ENCODE data around the gene CYP3A7. TPM values are rescaled to one million over a fixed set of nuclear protein-coding genes. Genes with fewer than 3 reads are reported as not detected.
"Not testable (repeated sequence)": the region's sequence is repeated elsewhere in the genome, so short reads cannot be mapped to it uniquely, and the experiment has no call there.

Gene CYP3A7
- total RNA-seq, 1 donor from 2014 or later = not detected

DNA sequence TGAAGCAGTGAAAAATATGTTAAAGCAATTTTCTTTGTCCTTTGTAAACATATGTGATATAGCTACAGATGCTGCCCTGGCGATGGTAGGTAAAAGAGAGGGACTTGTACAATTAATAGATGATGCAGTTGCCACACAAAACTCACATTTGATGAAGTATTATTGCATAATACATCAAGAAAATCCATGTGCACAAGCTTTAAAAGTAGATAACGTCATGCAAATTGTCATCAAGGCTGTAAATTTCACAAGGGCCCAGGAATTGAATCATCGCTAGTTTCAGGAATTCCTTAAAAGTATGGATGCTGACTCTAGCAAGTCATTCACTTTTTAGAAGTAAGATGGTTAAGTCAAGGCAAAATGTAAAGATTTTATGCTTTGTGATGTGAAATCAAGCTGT is 65.2 kb downstream of the CYP3A7 start:
- no peak for DNase-seq (ENCODE audit: low read depth)

DNA sequence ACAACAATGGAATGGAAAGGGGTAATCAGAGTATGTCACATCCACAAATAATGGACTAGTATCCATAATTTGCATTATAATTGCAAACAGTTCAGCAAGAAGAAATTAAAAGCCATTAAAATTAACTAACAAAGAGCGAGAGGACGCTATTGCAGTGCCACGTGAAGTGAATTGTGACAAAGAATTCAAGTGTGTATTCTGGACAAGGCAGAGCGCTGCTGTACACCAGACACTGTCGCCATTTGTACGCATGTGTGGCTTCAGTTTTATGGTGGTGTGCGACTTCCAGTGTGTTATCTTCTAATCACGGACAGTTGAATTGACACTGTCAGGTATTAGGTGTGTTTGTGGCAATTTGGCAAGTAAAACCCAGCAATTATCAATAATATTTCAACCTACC is 66.5 kb downstream of the CYP3A7 start:
- DNase-seq (ENCODE audit: low read depth) = no peak

DNA sequence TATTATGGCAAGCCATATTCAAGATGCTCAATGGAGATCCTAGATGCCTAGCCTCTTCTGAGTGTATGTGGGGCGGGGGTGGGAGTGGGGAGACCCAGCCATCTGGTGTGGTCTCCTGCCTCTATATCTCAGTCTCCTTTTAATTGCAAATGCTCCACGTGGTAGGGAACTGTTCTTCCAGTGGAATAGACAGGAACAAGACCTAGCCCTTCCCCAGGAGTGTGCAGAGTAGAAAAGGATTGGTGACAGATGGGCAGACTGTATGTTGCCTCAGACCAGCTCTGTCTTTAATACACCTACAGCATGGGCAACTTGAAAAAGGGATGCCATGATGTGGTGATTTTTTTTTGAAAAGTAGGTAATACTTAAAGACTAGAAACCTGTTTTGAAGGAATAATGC is 67.8 kb downstream of the CYP3A7 start:
- DNase-seq (ENCODE audit: low read depth) = no peak

DNA sequence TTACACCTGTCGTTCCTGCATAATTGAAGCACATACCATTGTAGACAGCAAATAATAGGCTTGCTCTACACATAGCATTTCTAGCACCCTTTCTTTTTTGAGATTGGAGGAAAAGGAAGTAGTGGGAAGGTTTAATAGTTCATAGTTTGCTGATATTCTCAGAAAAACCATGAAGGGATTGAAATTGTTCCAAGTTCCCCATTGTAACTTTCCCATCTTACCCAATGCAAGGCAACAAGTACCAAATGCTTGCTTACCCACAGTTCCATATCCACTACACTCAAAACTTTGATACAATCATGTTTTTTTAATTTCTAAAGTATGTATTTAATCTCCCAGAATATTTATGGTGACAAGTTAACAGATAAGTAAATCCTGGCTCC is 69.0 kb downstream of the CYP3A7 start:
- DNase-seq (ENCODE audit: low read depth) = no peak

DNA sequence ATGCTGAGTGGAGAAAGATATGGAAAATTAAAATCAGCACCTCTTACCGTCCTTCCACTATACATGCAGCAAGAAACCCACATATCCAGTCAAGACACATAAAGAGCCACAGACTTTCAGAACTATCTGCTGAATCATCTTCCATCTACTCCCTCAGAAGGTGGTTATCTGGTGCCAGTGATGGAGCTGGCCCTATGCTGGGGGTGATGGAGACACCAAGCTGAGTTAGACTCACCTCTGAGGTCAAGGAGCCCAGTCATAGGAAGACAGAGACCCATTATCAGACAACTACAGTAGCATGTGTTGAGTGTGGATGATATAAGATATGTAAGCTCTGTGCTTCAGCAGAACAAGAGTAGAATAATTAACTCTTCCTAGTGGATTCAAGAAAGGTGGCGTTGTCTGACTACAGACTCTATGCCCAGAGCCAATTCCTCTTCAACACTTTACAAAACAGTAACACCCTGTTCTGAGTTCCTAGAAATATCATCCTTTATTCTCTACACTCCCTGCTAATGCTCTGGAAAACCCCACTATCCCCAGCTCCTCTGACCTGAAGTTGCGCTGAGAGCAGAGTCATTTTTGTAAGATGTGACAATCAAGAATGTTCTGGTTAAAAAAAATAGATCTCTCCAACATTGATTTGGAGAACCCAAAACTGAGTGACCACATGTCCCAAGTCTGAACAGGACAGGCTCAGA is 69.5 kb downstream of the CYP3A7 start:
- no peak for DNase-seq (ENCODE audit: low read depth)

DNA sequence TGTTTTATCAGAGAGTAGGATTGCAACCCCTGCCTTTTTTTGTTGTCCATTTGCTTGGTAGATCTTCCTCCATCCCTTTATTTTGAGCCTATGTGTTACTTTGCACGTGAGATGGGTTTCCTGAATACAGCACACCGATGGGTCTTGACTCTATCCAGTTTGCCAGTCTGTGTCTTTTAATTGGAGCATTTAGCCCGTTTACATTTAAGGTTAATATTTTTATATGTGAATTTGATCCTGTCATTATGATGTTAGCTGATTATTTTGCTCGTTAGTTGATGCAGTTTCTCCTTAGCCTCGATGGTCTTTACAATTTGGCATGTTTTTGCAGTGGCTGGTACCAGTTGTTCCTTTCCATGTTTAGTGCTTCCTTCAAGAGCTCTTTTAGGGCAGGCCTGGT is 77.1 kb downstream of the CYP3A7 start:
- not testable (repeated sequence) for DNase-seq (ENCODE audit: low read depth)

Other genes with a start within 250 kb of the CYP3A7 start
- gene ZNF394, start 234.9 kb downstream of the CYP3A7 start, total RNA-seq = 28.4 and 36.8 TPM in 2 replicates
- 10.1 and 19.8 TPM in 2 replicates for gene ZKSCAN5, start 230.5 kb downstream of the CYP3A7 start, total RNA-seq
- 7.5 and 13.3 TPM in 2 replicates for gene FAM200A, start 183.1 kb downstream of the CYP3A7 start, total RNA-seq
- gene ZNF655, start 176.6 kb downstream of the CYP3A7 start, total RNA-seq = 69.5 and 91.5 TPM in 2 replicates
- 0.55 TPM in 1 of 2 replicates, not detected in the other for gene TMEM225B, start 136.9 kb downstream of the CYP3A7 start, total RNA-seq
- 10.1 and 16.6 TPM in 2 replicates for gene ZSCAN25, start 118.2 kb downstream of the CYP3A7 start, total RNA-seq
- 7.3 and 13.1 TPM in 2 replicates for gene CYP3A5, start 55.2 kb downstream of the CYP3A7 start, total RNA-seq
- gene CYP3A4, start 49.0 kb upstream of the CYP3A7 start, total RNA-seq = 0.69 TPM in 1 of 2 replicates, not detected in the other
- gene CYP3A43, start 92.8 kb upstream of the CYP3A7 start, total RNA-seq = not detected in 2 replicates
- gene OR2AE1, start 141.8 kb upstream of the CYP3A7 start, total RNA-seq = 0.15 TPM in 1 of 2 replicates, not detected in the other
- 21.2 and 35.4 TPM in 2 replicates for gene TRIM4, start 184.3 kb upstream of the CYP3A7 start, total RNA-seq
- gene GJC3, start 194.4 kb upstream of the CYP3A7 start, total RNA-seq = not detected in 2 replicates
- not detected in 2 replicates for gene AZGP1, start 240.8 kb upstream of the CYP3A7 start, total RNA-seq